NCI-H146 treated with DMSO at 0.1 percent for 48 hours (cell line): ENCODE measurements around the gene DPF3.

Source experiments
- DNase-seq: peaks from one replicate; lab custom pipeline; 2025; ENCODE audit not compliant: unreplicated experiment; lab: John Stamatoyannopoulos, UW

Gene DPF3

DNA sequence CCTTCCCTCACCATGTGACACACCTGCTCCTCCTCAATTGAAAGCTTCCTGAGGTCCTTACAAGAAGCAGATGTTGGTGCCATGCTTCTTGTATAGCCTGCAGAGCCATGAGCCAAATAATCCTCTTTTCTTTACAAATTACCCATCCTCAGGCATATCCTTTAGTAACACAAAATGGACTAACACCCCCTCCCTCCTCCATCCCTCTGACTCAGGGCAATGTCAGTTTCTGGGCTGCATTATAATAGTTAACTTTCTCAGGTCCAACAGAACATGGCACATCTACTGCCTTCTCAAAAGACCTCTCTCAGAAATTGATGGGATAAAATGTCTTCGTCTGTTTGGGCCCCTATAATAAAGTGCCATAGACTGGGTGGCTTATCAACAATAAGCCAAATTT lies 287.0 kb downstream of the DPF3 start:
- no peak for DNase-seq

DNA sequence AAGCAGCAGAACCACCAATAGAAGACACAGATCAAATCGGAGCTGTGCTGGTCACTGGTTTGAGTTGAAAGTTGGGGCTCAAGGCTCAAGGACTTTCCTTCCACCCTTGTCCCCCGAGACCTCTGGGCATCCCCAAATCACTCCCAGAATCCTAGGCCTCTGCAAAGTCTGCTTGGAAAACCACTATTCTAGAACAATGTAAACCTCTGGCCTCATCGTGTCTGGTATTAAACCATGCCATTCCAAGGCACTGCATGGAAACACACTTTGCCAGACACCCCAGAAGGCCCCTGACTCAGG lies 288.0 kb downstream of the DPF3 start:
- no peak for DNase-seq

DNA sequence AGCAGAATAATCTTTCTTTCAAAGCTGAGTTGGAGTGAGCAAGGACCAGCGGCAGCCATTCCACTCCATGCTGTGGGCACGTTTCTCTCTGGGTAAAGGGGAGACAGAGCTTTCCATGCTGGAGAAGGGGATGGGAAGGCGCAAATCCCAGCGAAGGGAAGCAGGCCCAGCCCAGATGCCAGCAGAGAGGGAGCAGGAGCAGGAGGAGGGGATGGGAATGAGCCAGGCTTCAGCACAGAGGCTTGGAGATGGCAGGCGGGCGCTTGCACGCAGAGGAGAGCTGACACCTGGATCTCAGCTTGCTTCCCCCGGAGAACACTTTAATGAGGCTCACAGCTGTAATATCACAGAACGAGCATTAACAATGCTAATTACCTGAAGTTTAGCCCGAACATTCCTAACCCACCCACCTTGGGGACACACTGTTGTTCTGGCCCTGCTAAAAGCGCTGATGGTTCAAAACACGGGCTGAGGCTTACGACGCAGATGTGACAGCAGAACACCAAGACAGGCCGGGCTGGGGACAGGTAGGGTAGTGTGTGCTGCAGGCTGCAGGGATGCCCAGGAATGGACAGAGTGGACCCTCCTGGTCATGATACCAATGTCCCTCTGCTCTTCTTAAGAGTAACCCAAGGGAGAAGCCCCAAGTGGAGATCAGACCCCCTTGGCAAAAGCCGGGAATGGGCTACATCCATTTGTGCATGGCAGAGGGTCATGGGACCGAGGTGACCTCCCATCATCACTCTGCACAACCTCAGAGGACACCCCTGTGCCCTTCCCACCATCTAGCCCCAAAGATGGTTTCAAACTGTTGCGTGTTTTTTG lies 288.6 kb downstream of the DPF3 start:
- DNase-seq = no peak

DNA sequence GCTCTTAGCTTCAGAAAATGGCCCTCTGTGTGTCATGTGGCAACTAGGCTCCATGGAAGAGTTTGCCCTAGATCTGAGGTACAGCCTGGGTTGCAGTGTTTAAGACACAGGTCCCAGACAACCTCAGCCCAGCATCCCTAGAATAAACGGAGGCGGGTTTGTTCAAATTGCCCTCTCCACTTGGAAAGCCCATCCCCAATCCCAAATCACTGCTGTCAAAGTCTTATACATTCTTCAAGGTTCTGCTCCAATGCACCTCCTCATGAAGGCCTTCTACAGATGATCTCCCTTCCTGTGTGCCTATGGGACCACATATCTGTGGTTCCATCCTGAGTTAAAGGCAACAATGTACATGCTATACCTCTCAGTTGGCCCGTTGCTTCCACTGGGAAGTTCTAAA lies 289.8 kb downstream of the DPF3 start:
- DNase-seq = no peak

DNA sequence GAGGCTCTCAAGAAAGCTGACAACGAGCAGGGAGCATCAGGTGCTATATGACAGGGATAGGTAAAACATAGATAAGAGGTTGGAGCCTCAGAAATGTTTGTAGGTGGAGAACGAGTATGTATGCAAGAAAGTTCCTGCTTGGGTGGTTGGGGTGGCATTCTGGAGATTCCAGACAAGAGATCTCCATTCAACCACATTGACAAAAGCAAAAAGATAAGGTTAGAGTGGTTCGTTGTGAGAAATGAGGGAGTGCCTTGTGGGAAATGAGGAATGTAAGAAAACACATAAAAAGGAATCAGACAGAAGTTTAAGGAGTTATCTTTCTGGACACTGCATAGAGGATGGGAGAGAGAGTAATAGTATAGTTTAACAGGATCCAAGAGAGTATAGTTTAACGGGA lies 290.3 kb downstream of the DPF3 start:
- DNase-seq = no peak

DNA sequence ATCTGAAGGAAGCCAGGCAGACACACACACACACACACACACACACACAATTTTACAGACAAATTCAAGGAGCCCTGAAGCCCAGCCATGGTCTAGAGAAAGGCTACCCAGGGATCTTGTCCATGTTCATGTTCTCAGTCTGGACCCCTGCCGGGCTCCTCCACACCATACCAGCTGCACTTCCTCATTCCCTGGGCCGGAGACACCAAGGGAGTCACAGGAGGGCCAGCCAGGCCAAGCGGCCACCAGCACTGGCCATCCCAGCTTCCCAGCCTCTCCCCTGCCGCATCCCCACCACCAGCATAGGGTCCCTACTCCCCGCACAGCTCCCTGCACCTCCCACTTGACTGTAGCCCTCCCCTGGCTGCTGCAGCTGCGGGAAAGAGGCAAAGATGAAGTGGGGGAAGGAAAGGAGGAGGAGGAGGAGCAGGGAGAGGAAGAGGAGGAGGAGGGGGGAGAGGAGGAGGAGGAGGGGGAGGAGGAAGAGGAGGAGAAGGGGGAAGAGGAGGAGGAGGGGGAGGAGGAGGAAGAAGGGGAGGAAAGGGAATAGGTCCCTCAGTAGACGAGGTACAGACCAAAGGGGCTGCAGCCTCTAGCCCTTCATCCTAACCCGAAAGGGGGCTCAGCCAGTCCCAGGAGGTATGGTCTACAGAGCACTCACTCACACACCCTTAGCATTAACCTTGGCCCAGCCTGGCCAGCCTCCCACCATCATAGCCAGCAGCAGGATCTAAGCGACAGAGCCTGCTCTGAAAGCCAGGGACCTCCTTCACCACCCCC lies 293.2 kb downstream of the DPF3 start:
- DNase-seq = no peak

DNA sequence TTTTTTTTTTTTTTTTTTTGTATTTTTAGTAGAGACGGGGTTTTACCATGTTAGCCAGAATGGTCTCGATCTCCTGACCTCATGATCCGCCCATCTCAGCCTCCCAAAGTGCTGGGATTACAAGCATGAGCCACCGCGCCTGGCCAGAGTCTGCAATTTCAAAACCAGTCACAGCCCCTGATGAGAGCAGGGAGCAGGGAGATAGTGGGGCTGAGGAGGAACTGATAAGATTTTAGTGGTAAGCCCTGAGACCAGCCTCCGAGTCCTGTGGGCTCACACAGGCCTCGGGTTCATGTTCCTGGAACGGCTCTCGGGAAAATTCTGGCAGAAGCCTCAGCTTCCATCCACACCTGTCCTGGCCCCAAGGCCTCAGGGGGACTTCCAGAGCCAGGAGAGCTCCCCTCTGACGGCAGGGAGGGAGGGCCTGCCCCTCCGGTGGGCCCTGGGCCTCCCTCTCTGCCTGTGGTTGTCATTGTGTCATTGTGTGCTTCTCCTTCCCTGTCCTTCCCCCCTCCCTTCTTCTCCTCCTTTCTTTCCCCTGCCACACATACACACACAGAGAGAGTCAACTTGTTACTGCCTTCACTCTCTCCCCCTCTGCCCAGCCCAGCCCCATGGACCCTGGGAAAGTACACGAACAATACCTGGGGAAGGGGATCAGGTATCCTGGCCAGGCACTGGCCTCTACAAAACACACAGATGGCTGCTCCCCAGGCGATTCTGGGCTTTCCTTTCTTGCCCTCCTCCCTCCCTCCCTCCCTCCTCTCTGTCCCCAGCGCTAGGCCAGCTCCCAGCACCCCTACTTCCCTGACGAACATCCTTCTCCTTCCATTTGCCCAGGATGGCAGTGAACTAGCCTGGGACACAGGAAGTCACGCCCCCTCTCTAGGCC lies 294.1 kb downstream of the DPF3 start:
- DNase-seq = no peak

DNA sequence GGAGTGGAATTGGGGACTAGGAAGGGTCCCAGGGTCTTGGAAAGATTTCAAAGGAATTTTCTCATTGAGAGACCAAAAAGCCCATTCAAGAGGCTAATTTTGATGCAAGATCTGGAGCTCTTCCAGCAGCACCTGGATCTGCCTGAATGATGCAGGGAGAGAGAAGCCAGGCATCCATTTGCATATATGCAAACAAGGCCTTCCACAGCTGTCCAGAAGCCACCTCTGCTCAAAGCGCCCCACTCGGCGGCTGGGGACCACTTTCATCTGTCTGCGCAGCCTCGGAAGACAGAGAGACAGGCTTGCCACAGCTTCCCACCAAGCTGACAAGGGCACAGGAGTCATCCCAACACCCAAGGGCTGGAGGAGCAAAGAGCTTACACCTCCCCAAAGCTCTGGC lies 295.6 kb downstream of the DPF3 start:
- no peak for DNase-seq

DNA sequence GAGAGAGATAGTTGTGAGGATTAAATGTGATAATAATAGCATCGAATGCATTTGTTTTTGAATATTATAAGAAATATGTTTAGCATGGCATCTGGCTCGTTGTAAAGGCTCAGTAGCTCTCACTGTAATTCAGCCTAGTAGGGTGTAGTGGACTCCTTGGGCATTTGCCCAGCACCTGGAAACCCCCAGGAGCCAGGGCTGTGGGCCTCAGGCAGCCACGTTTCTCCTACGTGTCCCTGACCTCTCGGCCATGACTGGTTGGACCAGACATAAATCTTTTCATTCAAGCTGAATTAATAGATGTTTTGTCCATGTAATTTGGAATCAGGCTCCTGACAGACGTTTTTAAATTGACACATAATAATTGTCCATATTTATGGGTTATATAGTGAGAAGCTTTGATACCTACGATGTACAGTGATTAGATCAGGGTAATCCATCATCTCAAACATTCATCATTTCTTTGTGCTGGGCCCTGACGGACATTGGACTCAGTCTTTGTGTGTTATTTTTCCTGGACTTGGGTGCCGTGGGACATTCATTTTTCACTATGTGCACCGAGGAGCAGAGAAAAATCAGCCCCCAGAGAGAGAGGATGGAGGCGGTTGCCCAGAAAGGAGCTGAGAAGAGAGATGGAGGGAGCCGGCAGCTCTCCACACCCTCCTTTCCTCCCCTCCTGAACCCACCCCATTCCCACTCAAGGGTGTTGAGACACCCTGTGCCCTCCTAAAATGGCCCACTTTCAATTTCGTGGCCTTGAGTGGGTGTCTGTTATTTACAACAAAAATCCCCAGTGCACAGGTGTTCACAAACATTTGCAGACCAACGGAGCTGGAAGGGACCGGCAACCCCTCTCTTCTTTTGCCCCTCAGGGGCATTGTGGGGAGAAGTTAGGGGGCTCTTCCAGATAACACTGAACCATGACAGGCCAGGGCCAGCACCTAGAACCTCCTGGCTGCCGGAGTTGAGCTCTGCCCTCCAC lies 296.4 kb downstream of the DPF3 start:
- no peak for DNase-seq

DNA sequence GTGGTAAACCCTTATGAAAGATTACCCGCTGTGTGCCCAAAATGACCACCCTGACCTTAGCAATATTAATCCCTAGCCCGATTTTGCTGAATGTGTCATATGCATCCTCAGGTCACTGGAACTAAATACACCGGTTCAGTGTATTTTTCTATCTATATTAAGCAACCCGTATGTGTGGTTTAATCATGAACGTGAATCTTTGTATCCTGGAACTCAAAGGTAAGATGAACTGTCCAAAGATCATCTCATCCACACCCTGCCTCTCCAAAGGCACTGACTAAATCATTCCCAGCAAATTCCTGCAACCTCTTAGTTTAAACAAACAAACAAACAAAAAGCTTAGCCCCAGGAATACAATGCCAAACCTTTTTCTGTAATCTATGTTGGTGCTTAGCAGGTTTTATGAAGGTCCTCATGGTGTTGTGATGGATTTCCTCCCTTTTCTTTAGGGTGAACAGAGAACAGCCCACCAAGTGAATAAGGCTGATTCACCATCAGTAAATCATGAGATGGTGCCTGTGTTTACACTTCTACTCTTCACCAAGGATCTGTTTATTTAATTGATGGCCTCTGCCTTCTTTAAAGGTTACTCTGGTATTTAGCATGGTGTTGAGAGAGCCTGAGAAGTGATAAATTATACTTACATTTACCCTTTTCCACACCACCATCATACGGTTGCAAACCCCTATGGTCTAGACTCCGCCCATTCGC lies 298.6 kb downstream of the DPF3 start:
- no peak for DNase-seq

DNA sequence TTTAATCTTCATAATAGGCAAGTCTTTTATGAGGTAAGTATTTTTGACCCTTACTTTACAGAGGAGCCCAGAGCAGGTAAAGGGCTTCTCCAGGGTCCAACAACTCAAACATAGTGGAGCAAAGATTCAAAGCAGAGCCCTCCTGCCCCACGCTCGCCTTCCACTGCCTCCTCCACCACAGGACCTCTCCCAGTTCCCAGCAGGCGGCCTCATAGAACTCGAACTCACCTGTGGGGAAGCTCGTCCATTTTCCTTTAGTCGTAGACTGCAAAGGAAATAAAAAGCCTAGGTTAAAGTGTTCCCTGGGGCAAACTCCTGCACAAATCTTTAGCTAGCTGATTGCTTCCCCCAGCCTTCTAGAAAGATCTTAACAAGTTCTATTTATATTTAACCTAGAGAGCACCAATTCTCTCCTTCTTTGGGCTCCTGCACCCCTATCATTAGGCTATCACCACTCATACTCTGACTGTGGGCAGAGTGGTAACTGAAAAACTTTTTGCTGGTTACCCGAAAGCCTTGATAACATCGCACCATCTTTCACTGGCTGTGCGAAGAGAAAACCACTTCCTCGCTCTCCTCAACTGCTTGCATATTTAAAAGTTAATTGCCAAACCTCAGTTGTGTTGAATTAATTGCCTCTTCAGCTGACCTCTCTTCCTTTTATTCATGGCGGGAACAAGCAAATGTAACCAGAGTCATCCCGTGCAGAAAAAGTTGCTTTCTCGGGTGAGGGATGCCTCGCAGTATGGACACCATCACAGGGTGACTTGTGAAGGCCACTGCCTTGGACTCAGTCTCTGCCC lies 299.6 kb downstream of the DPF3 start:
- DNase-seq = no peak

DNA sequence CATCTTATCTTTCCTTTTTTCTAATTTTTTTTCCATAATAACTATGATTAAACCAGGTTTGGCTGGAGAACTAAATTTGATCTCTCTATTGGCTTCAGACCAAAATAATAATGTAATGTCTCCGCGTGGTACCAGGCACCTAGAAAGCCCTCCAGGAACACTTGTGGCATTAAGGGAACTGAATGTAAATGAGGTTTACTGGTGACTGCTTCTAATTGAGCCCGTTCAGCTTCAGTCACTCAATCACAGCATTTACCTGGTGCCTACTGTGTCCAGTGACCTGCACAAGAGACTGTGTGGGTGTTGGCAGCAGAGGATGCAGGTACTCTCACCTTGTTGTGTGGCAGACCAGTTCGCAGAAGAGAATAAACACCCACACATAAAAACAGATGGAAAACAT lies 302.5 kb downstream of the DPF3 start:
- DNase-seq = no peak

DNA sequence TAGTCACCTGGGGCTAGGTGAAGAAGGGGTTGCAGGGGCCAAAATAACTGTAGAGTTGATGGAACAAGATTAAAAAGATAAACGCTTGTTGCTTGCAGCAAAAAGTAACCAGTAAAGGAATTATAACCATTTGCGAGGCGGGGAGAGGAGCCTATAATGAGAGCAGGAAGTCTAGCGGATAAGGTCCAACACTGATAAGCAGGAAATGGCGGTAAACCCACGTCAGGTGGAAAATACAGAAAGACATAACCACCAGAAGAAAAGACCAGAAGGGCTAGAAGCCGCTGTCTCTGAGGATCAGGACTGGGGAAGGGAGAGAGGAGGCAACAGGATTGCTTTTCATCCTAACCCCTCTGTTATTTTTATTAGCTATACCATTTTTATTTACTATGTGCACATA lies 303.3 kb downstream of the DPF3 start:
- DNase-seq = no peak

DNA sequence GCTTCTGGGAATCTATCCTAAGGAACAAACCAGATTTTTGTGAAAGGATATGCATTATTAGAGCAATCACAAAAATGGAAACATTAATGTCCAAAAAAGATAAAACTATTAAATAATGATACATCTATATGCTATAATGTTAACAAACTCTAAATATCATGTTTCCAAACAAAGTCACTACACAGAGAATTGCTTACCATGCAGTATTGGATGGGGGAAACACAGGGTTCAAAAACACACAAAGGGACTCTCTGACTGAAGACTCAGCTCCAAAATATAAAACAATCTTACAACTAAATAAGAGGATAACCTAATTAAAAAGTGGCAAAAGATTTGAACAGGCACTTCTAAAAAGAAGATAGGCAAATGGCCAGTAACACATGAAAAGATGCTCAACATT lies 304.2 kb downstream of the DPF3 start:
- no peak for DNase-seq

DNA sequence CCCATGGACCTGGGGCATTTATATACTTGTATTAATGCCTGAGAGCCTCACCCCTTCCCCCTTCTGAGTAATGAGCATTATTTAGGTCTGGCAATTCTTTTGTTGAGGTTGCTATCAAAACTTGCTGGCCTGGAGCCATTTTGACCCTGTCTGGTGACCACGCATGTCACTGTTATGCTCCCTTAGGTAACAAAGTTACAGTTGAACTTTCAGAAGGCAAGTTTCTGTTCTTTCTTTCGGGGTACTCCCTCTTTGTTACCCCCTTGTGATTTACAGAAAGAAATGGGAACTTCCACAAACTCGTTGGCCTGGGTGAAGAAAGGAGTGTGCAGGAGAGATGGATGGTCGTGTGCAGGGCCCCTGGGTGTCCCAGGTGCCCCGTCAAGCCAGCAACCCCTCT lies 305.4 kb downstream of the DPF3 start:
- DNase-seq = no peak

DNA sequence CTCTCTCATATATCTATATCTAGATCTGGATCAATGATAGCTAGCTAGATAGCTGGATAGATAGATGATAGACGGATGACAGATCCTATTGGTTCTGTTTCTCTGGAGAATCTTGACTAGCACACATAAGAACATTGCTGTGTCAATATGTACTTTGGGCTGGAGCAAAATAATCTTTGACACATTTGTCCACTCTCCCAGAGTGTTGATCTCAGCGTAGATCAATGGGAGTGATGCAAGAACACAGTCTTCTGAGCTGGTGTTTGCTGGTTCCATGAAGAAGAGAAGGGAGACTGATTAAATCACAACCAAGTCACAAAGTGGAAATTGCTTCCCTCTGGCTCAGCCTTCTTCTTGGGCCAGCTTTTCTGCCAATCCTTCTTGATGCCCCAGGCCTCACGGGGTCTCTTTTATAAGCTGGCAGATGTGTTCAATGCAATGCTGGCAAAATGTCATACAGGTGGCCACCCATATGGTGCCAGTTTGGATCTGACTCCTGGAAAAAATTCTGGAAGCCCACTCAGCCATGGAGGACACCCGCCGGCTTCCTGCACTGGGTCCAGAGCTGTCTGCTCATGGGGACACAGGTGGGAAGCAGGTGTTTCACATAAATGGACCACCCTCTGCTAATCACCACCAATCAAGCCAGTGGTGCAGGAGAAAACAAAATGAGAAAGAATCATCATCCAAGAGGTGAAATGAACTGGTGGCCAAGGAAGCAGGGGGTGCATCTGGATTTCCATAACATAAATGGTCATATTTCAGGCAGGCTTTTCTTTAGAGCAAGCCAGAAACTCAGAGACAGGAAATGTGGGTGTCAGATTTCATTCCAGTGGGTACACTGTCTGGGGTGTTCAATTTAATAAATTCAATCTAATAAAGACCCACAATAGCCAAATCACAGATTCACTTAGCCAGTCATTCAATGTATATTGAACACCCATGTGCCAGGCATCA lies 310.3 kb downstream of the DPF3 start:
- no peak for DNase-seq

DNA sequence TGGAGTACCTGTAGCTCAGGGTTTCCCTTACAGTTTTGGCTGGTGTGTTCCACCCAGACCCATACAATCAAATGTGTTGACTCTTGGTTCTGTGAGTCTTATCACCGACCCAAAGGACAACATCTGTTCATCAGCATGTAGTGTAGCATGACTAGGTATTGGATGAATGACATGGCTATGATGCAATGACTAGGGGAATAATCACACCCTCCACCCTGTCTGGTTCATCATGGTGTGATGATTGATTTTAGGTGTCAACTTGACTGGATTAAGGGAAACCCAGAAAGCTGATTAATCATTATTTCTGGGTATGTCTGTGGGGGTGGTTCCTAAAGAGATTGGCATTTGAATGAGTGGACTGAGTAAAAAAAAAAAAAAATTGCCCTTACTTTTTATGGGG lies 311.3 kb downstream of the DPF3 start:
- no peak for DNase-seq

DNA sequence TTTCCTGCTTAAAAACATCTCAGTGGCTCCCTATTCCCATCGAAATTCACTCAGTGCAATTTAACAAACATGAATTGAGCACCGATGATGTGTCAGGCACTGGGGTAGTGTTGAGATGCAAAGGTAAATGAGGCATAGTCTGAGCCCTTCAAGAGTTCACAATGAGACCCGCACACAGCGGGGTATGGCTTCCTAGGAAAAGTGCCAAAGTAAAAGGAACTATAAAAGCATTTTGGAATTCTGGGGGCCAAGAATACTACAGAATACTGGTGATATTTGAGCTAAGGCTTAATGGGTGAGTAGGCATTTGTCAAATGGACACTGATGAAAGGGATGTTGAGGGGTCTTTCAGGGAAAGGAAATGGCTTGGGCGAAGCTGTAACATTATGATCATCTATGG lies 315.4 kb downstream of the DPF3 start:
- no peak for DNase-seq
